NCI-H1417 (cell line): ENCODE measurements around the gene PRPF18.

ENCODE experiments used
- DNase-seq, 3 experiments: peaks; one replicate each; lab custom pipeline; 2025; lab: John Stamatoyannopoulos, UW

The PRPF18 gene

DNA sequence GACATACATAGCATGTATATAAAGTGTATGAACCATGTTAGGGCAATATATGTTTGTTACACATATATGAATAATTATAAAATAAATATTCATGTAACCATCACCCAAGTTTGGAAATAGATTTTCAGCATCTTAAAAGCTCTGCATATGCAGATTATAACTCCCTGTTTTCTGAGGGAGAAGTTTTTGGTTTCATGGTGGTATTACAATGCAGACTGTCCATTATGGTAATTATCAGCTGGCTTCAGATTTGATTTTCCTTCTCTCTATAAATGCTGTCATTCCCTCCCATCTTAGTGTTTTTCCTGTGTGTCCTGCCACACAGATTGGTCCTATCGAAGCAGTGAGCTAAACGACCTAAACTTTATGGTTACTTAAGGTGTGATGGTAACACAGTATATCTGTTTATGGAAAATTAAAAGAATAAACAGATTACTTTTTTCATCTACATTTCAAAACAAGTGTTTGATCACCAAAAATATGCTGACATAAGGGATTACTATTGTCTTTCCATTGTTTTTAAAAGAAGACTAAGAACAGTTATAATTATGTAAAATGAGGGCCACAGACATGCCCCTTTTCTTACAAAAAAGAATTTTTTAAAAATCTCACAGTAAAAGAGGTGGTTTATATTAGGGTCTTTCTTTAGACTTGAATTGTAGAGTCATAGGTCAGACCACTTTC, 17.7 kb downstream of the PRPF18 start:
- no peak for DNase-seq

DNA sequence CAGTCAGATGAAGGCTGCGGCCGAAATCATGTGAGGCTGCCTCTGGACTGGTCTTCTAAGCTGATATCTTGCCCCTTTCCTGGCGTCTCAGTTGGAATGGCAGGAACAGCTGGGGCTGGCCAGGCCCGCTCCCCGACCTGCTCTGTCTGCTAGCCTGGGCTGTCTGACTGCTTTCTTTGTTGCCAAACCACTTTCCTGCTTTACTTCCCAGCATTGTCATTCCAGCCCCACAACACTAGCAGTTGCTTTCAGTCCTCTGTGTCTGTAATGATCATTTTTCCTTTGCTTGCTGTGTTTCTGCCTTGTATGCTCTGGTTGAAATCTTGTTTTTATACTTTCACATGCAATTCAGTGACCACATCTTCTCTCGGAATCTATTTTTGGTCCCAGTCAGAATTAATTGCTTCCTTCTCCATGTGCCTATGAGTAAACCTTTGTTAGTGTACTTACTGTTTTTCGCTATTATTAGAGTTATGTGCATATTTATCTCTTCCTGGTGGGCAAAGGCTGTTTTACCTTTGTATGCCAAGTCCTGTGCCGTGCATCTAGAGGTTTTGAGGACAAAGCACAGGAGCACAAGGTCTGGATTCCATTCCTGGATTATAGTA, 21.6 kb downstream of the PRPF18 start:
- DNase-seq, result no peak

DNA sequence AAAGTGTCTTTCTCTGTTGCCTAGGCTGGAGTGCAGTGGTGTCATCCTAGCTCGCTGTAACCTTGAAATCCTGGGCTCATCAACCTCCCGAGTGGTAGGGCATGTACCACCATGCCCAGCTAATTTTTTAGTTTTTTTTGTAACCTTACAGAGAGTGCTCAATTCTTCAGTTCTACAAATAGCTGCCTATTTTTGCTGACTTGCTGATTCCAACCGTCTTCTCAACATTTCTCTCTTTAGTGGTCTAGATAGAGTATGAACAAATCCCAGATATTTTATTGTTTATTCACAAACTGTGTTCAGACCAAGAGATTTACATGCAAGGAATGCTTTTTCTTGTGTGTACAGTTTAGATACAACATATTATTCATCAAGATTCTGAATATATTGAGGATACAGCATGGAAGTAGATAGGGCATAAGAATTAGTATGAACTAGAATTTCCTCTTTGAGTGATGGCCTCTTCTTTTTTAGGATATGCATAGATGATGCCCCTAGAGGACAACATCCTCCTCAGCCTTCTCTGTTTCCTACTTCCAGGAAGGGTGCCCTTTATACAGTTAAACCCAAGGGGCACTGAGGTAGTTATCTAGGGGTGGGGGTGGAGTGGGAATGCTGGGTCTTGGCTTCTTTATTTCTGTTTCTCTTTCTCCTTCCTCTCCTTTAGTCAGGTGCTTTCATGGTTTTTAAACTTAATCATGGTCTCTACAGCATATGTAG, 26.0 kb downstream of the PRPF18 start:
- DNase-seq, result no peak

DNA sequence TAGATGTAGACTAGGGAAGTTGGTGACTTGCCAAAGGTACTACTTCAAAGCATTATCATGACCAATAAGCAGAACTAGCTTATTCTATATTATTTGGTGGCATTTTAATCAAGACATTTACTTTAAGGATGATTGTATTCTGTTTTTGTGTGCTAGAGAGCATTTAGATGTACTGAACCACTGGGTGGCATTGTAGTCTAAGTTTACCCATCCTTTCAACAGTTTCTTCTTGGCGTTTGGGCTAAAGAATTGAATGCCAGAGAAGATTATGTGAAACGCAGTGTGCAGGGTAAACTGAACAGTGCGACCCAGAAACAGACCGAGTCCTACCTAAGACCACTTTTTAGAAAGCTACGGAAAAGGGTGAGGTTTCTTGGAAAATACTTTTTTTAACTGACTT, 26.8 kb downstream of the PRPF18 start:
- peak in 1 of 3 experiments; percentile 16 for DNase-seq

DNA sequence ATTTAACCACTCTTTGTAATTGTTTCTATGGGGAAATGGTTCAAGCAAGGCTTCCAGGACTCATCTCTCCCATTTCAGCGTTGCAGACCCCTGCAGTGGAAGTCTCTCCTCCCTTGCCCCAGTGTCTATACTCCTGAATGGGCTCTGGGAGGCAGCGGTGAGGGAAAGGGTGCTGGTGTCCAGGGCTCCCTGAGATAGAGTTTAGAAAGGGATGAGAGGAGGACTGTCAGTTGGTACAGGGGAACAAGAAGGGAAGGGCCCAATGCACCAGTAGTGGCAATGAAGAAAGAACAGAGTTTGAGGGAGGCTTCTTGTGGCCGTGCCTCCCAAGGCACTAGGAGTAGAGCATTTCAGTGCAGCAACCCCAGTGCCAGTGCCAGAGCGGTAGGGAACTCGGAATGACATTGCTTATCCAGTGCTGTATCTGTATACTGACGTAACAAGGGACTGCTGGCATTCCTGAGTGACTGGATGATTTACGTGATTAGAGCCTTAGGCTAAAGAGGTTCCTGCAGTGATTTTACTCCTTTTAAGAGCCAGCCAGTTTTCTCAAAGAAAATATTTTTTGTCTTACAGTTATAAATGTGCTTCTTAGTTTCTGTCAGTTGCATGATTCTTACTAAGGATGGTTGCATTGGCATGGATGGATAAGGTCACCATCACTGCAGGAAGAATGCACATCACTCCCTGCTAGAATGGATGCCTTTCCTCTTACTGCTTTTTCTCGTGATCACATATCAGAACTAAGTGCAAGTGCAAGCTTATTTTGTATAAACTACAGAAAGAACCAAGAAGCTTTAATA, 28.0 kb downstream of the PRPF18 start:
- DNase-seq, result no peak

DNA sequence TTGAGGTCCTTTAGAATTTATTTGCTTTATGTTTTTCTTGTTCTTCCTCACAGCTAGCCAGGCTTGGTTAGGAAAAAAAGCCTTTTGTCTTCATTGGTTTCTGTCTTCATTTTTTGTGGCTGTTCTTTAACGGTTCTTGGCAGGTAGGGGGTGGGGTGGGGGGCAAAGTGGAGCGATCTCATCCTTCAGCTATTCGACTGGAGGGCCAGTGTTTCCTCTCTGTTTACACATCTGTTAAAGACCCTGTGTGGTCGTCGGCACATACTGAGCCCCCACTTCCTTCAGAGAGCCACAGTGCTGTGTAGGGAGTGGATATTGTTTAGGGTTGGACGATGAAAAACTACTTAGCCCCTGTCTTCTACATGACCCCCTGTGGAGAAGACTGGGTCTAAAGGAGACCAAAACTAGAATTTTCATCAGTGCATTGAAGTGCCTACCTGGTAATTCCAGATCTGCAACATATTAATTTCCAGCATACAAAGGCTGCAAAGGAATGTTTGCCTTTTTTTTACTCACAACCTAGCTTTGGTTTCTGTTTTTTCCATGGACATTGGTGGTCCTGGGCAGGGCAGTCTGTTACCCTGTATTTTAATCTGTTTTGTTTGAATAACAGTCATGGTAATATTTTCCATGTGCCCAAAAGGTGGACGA, 29.0 kb downstream of the PRPF18 start:
- no peak for DNase-seq

DNA sequence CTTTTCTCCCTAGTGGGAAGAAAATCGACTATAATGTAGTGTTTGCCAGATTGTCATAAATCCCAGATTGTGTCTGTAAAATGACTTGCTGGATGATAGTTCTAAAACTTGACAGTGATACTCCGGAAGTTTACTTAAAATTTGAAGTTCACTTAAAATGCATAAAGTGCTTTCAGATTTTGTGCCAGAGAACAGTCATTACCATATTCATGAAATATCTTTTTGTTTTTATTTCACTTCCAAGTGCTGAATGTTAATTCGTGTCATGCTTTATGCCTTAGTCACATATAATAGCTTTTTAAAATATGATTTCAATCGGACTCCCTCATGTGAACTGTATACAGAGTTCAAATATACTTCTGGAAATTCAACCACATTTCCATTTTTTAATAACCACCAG, 30.4 kb downstream of the PRPF18 start:
- no peak for DNase-seq

DNA sequence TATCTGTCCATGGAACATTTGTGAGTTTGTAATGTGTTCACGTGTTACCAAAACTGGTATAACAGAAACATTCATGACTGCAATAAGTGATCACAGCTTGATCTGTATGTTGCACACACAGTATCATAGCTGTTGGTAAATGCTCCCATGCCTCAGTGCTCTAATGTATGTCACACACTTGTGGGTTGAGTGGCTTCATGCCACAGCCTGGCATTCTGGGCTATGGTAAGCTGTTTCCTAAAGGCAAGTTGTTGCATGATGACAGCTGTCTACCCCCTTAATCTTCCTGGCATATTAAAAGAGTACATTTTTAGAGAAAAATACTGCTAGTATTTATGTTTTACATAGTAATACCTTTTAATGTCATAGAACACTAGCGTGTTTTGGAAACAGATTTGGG, 35.2 kb downstream of the PRPF18 start:
- no peak for DNase-seq

DNA sequence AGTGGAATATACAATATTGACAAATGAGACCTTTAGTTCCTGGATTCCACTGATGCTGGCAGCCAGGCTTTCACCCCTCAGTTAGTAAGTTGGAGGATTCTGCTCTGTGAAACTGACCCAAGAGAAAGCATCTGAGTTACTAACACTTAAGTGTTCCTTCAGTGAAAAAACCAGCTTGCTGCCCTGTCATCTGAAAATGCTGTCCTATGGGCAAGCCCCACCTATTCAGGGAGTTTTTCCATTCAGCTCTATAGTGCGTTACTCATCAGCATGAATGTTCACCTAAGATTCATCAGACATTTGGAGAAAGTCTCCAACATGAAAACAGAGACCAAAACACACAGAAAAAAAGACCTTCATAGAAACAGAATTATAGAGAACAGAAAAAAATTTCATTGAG, 37.9 kb downstream of the PRPF18 start:
- DNase-seq, result no peak

DNA sequence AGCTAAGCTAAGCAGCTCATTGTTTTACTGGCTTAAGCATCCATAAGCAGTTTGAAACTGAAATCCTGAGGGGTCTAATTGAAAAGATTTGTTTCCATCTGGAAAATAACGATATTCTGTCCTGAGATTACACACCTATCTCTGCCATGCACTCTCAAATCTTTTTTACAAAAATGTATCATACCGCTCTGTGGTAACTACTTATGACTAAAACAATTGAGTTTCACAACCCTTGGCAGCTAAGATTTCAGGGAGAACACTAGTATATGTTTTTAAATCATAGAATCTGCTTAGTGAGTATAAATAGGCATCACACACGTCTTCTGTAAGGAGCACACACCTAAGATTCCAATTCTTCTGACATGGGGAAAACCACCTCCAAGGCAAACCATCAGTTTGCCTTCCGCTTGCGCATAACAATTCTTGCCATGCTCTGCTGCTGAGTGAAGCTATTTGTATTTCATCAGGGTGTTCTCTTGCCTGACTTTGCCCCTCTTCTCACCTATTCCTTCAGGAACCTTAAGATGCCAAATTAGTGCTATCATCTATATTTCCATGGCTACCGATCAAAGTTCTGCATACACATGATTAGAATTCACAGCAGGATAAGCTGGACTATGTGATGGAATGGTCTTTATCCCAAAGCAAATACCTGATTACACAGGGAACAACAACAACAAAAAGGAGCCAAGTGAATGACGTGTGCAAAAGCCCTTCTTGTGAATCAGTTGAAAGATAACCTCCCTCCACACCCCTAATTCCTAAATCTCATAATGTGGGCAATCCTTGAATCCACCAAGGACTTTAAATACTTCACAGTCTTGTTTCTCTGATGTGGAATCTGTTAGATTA, 40.9 kb downstream of the PRPF18 start:
- no peak for DNase-seq

DNA sequence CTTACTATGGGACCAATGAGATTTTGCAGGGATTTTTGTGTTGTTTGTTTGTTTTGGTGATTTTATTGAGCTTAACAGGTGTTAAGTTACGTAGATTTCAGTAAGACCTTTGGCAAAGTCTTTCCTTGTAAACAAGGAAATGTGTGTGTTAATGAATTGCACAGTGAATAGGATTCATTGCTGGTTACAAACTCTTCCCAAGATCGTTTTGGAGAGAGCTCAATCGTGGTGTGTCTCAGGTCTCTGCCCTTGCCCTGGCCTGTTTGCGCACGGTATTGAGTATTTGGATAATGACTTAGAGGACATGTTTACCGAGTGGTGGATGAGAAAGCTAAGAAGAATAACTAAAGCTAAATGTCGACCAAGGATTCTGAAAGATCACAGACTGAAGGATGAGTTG, 41.9 kb downstream of the PRPF18 start:
- no peak for DNase-seq

DNA sequence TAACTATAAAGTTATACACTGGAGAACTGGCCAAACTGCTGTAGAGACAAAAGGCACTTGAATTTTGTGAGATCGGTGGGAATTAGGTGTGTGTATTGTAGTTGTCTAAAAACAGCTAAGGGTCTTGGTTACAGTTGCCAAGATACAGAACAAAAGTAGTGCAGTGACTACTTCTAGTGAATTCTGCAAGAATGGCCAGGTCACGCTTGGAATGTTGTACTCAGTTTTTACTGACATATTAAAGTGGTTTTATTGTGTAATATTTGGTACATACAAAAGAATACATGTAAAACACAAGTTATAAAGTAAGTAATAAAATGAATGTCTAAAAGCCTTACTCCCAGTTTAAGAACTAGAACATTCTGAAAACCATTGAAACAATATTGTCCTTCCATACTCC, 42.4 kb downstream of the PRPF18 start:
- DNase-seq, result no peak

DNA sequence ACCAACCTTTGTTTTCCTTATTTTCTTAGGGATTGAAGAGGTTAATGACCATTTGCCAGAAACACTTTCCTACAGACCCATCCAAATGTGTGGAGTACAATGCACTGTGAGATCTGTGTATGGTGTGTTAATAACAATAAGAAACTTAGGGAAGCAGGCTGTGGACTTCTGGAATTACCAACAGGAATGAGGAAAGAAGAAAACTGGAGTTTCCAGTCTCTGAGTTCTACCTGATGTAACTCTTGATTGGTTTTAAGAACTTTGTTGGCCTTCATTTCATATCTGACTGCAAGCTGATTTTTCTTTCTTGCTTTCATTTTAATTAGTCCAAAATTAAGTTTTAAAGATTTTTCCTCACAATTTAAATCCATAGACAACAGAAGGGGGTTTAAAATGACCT, 43.5 kb downstream of the PRPF18 start:
- DNase-seq, result no peak

DNA sequence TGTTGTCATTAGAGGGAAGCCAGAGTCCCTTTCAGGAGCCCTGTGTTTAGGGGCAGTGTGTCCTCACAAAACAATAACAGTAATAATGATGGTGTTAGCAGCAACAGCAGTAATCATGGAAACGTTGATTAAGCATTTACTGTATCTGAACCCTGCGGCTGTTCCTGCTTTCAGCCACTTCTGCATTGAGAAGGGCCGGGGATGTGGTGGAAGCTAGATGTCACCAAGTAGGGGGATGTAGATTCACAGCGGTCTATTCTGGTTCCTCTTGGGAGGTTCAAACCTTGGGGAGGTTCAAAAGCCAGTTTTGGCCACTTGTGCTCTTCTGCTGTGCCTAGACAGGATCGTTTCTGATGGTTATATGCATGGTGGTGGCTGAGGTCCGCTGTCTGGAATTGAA, 44.8 kb downstream of the PRPF18 start:
- no peak for DNase-seq

DNA sequence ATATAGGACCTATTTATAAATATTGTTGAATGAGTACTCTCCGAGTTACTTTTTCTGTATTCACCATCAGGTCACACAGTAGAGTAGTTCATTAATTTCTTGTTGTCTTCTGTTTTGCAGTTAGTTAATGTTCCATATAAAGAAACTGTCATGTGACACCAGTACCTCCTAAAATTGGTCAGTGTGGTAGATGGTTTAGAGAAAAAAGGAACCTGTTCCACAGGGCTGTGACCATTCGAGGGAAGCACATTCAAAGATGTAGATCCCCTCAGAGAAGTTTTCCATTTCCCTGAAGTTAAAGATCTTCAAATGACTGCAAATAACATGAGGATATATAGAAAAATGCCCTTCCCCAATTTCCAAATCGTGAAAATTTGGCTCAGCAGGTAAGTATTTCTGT, 45.7 kb downstream of the PRPF18 start:
- no peak for DNase-seq

DNA sequence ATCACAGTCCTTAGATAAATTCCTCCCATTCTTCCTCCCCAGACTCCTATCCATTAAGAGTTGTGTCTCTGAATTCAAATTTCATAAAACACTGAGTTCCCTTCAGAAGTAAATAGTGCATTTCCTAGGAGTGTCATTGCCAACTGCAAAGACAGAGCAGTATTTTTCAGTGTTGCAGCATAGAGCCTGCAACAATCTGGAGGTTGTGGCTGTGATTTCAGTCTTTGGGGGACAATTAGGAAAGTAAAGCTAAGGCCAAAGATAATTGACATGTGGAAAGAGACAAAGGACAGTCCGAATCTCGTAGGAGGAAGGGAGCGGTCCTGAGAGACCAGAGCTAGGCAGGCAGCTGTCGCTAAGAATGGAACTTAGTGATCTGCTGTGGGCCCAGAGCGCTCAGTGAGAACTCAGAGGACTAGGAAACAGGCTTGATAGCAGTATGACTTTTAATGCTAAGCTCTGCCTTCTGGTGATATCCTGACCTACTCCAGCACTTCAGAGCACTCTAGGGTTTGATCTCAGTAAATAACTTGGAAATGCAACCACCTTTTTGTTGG, 46.2 kb downstream of the PRPF18 start:
- no peak for DNase-seq

DNA sequence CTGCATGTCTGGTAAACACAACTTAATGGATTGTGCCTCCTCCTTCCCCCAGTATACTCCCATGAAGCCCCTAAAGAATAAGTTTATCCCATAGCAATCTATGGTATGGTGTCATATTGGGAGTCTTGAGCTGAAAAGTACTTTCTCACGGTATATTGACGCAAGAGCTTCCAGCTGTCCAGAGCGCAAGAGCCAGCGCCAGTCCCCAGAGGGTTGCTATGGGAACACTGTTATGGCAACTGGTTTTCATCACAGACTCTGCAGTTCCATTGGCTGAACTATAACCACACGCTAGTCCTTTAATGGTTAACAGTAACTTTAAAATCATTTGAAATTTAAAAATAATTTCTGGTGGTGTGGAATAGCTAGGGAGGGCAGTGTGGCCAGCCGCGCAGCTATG, 46.9 kb downstream of the PRPF18 start:
- DNase-seq, result peak; percentile 21 to 51 (median 26)

DNA sequence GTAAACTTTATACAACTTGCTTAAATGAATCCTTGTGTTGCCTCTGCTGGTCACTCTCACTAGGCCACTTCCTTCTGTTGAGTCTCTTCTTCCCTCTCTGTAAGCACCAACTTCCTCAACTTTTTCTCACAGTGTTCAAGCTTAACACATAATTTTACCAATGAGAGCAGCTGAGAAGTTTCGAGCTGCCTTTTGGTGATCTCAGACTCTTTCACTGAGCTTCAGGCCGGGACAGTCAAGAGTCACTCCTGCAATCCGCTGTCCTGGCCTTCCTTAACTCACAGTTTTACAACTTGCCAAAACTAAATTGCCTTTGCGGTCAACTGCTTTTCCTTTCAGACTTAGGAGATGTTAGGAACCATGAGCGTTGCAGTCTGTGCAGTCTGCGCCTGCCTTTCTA, 47.4 kb downstream of the PRPF18 start:
- no peak for DNase-seq

DNA sequence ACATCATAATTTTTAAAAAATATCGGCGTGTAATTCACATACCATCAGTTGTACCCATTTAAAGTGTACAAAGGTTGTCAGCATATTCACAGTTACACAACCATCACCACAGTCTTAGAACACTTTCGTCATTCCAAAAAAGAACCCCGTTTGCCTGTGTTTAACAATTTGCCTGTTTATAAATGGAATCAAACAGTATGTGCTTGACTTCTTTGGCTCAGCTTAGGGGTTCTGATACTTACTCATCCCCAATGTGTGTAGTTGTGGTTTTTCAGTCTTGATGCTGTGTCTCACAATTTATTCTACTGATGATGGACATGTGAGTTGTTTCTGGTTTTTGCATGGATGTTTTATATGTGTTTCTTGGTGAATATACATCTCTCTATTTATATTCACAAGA, 50.0 kb downstream of the PRPF18 start:
- no peak for DNase-seq

DNA sequence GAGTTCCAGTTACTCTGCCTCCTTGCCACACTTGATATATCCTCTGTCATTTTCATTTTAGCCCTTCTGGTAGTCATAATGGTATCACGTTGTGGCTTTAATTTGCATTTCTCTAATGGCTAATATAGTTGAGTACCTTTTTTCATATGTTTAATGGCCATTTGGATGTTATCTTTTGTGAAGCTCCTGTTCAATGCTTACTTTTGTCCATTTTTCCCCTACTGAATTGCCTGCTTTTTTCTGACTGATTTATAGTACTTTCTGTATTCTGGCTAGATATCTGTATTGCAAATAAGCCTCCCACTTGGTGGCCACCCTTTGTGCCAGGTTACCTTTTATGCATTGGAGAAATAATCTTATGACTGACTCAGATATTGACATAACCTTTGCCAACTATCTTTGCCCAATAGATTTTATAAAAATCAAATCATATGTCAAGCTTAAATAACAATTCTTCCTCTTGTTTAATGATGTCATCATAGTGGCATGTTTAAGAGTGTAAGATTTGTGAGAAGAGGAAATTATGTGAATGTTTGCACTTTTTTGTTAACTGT, 50.6 kb downstream of the PRPF18 start:
- DNase-seq, result no peak

DNA sequence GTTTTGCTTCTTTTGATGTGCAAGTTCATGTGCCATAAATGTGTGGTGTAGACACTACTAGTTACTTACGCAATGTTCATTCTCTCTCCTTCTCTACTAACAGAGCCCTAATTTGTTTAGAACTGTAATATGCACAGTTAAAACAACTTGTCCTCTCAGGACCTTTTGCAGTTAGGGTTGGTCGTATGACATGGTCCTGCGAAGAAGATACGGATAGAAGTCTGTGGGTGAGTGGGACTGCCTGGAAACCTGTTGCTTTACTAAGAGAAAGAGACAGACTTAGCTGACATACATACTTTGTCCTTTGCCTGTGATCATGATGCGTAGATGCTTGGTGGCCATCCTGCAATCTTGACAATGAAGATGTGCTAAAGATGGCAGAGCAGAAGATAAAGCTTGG, 51.1 kb downstream of the PRPF18 start:
- DNase-seq, result no peak
